HEK293T (cell line): ENCODE data around the gene GNPTG.

ENCODE experiments used
- CTCF ChIA-PET: fragments of 350-600 bp; formaldehyde crosslinking; extraction: SDS; loops from one replicate; lab custom pipeline; 2021; ENCODE audit warnings: antibody characterized with exemption, inconsistent platforms; lab: Yijun Ruan, JAX
- POLR2A ChIA-PET: fragments of 350-600 bp; formaldehyde crosslinking; extraction: SDS; loops from one replicate; lab custom pipeline; 2020; ENCODE audit warnings: antibody characterized with exemption, inconsistent platforms; lab: Yijun Ruan, JAX
- DNase-seq: peaks from one replicate; pipeline ENCODE4 v3.0.0; 2012; ENCODE audit warnings: mixed read lengths; ENCODE audit errors: extremely low spot score
- ARNT ChIP-seq: fragments of 450-650 bp; IDR thresholded peaks from 2 replicates; pipeline ENCODE4 v1.6.1; 2017; ENCODE audit warnings: mild to moderate bottlenecking
- BHLHE40 ChIP-seq: fragments of 450-650 bp; IDR thresholded peaks from 2 replicates; pipeline ENCODE4 v1.6.1; 2016; ENCODE audit warnings: mild to moderate bottlenecking, moderate library complexity, borderline replicate concordance
- CTBP1 ChIP-seq: fragments of 450-650 bp; IDR thresholded peaks from 2 replicates; pipeline ENCODE4 v1.6.1; 2016; ENCODE audit warnings: borderline replicate concordance
- ELF4 ChIP-seq: fragments of 450-650 bp; IDR thresholded peaks from 2 replicates; pipeline ENCODE4 v1.6.1; 2017; ENCODE audit warnings: antibody characterized with exemption
- FOXA1 ChIP-seq: fragments of 450-650 bp; IDR thresholded peaks from 2 replicates; pipeline ENCODE4 v1.6.1; 2016; ENCODE audit warnings: mild to moderate bottlenecking
- FOXK2 ChIP-seq: fragments of 450-650 bp; IDR thresholded peaks from 2 replicates; pipeline ENCODE4 v1.6.1; 2016; ENCODE audit warnings: mild to moderate bottlenecking
- FOXM1 ChIP-seq: fragments of 450-650 bp; IDR thresholded peaks from 2 replicates; pipeline ENCODE4 v1.6.1; 2017; ENCODE audit warnings: mild to moderate bottlenecking, borderline replicate concordance
- HDGF ChIP-seq: fragments of 450-650 bp; IDR thresholded peaks from 2 replicates; pipeline ENCODE4 v1.6.1; 2017; ENCODE audit warnings: antibody characterized with exemption, borderline replicate concordance
- L3MBTL2 ChIP-seq: fragments of 450-650 bp; conservative IDR thresholded peaks from 2 replicates; pipeline ENCODE4 v1.6.1; 2016; ENCODE audit warnings: mild to moderate bottlenecking
- LEF1 ChIP-seq: fragments of 450-650 bp; IDR thresholded peaks from 2 replicates; pipeline ENCODE4 v1.6.1; 2017; ENCODE audit warnings: mild to moderate bottlenecking, borderline replicate concordance
- NFRKB ChIP-seq: fragments of 450-650 bp; IDR thresholded peaks from 2 replicates; pipeline ENCODE4 v1.6.1; 2016; ENCODE audit warnings: mild to moderate bottlenecking, moderate library complexity
- SP1 ChIP-seq: fragments of 450-650 bp; IDR thresholded peaks from 2 replicates; pipeline ENCODE4 v1.6.1; 2017
- SUZ12 ChIP-seq: fragments of 450-650 bp; IDR thresholded peaks from 2 replicates; pipeline ENCODE4 v1.6.1; 2016; ENCODE audit warnings: mild to moderate bottlenecking
- TARDBP ChIP-seq: fragments of 450-650 bp; IDR thresholded peaks from 2 replicates; pipeline ENCODE4 v1.6.1; 2016
- ZNF384 ChIP-seq: fragments of 450-650 bp; IDR thresholded peaks from 2 replicates; pipeline ENCODE4 v1.6.1; 2016
- TF ChIP-seq, protein P1 (sequence below): fragments of 450-650 bp; IDR thresholded peaks from 2 replicates; pipeline ENCODE4 v1.6.1; 2016

The GNPTG gene

DNA sequence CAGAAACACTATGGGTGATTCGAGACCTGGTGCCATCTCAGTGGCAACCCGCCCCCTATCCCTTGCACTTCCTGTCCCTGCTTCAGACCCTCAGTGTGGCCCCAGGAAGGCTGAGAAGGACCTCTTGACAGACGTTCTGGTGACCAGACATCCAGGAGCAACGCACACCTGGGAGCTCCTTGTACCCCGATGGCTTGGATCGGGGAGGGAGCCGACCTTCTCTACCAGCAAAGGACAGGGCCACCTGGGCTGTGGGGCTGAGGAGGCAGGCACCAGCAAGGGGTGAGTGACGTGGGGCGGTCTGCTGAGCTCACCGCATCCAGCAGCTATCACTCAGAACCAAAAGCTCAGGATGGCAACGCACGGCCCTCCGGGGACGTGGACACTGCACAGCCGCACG, 35.6 kb downstream of the GNPTG start:
- no peak for TF ChIP-seq CTBP1
- TF ChIP-seq ARNT: no peak
- no peak for TF ChIP-seq ZNF384
- no peak for TF ChIP-seq FOXA1
- no peak for TF ChIP-seq SUZ12
- no peak for TF ChIP-seq SP1
- no peak for TF ChIP-seq L3MBTL2
- no peak for TF ChIP-seq HDGF
- TF ChIP-seq TARDBP: no peak
- no peak for TF ChIP-seq BHLHE40
- TF ChIP-seq LEF1: no peak
- CTCF ChIA-PET: no interaction called here
- DNase-seq: no peak
- POLR2A ChIA-PET: no interaction called here

DNA sequence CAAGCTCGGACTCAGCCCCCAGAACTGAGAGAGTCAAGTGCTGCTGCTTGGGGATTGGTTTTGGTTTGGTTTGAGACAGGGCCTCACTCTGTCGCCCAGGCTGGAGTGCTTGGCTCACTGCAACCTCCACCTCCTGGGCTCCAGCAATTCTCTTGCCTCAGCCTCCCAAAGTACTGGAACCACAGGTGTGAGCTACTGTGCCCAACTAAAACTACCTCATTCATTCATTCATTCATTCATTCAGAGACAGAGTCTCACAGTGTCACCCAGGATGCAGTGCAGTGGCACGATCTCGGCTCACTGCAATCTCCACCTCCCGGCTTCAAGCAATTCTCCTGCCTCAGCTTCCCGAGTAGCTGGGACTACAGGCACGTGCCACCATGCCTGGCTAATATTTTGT, 38.0 kb downstream of the GNPTG start:
- POLR2A ChIA-PET: no interaction called here
- TF ChIP-seq ARNT (no peak), ZNF384 (no peak), LEF1 (no peak), L3MBTL2 (no peak), FOXK2 (no peak), CTBP1 (no peak)
- CTCF ChIA-PET: no interaction called here
- DNase-seq: no peak

DNA sequence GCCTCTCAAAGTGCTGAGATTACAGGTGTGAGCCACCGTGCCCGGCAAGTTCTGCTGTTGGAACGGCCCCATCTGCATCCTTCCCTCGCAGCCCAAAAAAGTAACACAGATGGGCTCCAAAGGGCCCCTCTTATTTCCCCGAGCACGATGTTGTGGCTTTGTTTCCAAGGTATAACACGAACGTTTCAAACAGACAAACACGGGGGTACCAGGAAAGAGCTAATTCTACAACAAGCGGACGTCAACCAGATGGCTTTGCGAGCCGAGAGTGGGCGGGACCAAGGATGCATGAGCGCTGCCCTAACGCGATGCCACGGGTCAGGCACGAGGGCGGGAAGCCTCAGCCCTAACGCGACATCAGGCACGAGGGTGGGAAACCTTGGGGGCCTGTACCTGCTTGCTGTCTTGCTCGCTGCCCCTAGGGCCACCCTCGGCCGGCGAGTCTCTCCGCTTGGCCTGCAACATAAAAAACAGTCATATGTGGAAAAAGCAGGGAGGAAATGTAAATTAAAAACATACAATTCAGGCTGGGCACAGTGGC, 38.6 kb downstream of the GNPTG start:
- no peak for DNase-seq
- POLR2A ChIA-PET: no interaction called here
- TF ChIP-seq TARDBP (no peak), SP1 (no peak), FOXK2 (no peak), ZNF384 (no peak), BHLHE40 (no peak), L3MBTL2 (no peak), FOXA1 (no peak), LEF1 (no peak), FOXM1 (no peak), CTBP1 (no peak), ELF4 (no peak), HDGF (no peak), SUZ12 (no peak), ARNT (no peak), NFRKB (no peak)
- TF ChIP-seq, protein P1, sequence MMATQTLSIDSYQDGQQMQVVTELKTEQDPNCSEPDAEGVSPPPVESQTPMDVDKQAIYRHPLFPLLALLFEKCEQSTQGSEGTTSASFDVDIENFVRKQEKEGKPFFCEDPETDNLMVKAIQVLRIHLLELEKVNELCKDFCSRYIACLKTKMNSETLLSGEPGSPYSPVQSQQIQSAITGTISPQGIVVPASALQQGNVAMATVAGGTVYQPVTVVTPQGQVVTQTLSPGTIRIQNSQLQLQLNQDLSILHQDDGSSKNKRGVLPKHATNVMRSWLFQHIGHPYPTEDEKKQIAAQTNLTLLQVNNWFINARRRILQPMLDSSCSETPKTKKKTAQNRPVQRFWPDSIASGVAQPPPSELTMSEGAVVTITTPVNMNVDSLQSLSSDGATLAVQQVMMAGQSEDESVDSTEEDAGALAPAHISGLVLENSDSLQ: no peak
- CTCF ChIA-PET: no interaction called here

DNA sequence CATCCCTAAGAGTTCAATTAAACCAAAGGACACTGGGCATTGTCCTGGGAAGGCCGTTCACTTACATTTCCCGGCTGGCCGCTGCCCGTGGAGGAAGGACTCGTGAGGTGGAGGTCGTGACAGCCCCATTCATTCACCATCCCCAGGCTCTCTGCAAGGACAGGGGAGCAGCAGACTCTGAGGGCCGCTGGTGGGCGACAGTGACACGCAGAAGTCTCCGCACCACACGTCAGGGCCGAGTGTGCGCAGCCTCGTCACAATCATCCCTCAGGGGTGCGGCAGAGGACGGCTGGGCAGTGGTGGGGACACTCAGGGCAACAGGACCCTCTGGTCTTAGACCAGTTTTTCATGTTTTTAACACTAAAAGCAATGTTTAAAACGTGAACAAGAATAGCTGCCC, 41.1 kb downstream of the GNPTG start:
- ChIA-PET CTCF (no interaction called here), POLR2A (no interaction called here)
- TF ChIP-seq SP1 (no peak), LEF1 (no peak), FOXA1 (no peak), FOXK2 (no peak), FOXM1 (no peak), ELF4 (no peak), NFRKB (no peak), TARDBP (no peak), HDGF (no peak), CTBP1 (no peak), SUZ12 (no peak), ZNF384 (no peak), ARNT (no peak), L3MBTL2 (no peak)
- TF ChIP-seq, protein P1: no peak
- no peak for DNase-seq

DNA sequence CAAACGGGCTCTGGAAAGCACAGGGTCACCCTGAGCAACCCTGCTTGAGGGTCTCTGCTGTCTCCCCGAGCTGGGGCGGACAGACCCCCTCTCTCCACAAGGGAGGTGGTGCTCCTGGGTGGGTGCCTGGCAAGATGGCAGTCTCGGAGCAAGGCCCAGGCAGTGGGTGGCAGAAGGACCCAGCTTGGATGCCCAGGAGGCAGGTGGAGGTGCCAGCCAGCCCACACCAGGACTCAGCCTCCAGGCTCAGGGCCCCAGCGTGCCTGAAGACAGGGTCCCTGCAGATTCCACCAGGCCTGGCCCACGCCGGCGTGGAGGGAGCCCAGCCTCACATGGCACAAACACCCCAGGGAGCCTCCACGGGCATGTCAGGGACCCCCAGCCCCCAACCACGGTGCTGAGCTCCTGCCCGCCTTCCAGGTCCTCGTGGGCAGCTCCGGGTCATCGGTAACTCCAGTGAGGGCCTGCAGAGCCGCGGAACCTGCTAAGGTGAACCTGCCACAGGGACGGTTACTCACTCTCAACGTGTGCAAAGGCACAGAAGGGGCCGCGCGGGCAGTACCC, 42.0 kb downstream of the GNPTG start:
- TF ChIP-seq BHLHE40 (no peak), L3MBTL2 (no peak), LEF1 (no peak), ARNT (no peak), SUZ12 (no peak), FOXK2 (no peak), ELF4 (no peak), HDGF (no peak), NFRKB (no peak), FOXM1 (no peak), TARDBP (no peak), FOXA1 (no peak), SP1 (no peak), CTBP1 (no peak), ZNF384 (no peak)
- TF ChIP-seq, protein P1: no peak
- CTCF ChIA-PET: no interaction called here
- POLR2A ChIA-PET: no interaction called here
- DNase-seq: no peak

DNA sequence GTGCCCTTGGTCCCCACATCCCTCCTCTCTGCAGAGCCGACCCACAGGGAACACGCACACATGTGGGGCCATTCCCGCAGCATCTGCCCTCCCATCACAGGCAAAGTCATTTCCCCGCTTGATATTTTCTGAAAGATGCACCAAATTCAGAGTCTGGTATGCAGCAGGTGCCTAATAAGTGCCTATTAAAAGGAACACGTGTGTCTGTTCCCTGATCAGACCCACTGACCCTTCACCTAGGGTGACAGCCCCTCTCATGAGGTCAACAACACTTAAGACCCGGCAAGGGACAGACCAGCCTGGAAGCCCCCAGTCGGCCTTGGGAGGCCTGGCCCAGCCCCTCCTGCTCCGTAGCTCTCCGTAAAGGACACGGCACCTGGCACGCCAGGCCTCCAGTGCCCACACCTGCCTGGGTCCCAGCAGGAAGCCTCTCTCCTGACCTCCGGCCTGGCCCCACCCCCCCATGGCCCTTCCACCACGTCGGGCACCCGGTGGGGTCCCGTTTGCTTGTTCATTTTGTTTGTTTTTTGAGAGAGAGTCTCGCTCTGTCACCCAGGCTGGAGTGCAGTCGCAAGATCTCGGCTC, 42.7 kb downstream of the GNPTG start:
- POLR2A ChIA-PET: no interaction called here
- CTCF ChIA-PET: interaction anchor here (1.2 kb wide), 1 partner anchor 16 kb away, joined by 3 read pairs; no protein-coding TSS in a partner anchor
- DNase-seq: no peak
- no peak for TF ChIP-seq FOXK2
- no peak for TF ChIP-seq HDGF
- no peak for TF ChIP-seq NFRKB
- no peak for TF ChIP-seq ZNF384
- TF ChIP-seq SUZ12: no peak
- TF ChIP-seq ARNT: no peak
- no peak for TF ChIP-seq LEF1
- TF ChIP-seq, protein P1: no peak
- no peak for TF ChIP-seq FOXA1
- TF ChIP-seq L3MBTL2: no peak
- no peak for TF ChIP-seq ELF4
- TF ChIP-seq CTBP1: no peak
- no peak for TF ChIP-seq SP1
- TF ChIP-seq FOXM1: no peak
- TF ChIP-seq BHLHE40: no peak
